HepG2 (cell line): Measurements from ENCODE around the gene NOTUM. TPM values are rescaled to one million over a fixed set of nuclear protein-coding genes. Genes with fewer than 3 reads are reported as not detected.

Experiments used
- EED ChIP-seq: sonication (generic); formaldehyde crosslinking; IDR thresholded peaks from 2 replicates; pipeline ENCODE4 v1.5.0; 2020; ENCODE audit warnings: mild to moderate bottlenecking, missing genetic modification reagents
- KLF15 ChIP-seq: sonication (generic); formaldehyde crosslinking; IDR thresholded peaks from 2 replicates; pipeline ENCODE4 v1.8.1; 2023; ENCODE audit warnings: borderline replicate concordance, mild to moderate bottlenecking, inconsistent platforms, missing genetic modification reagents, mixed read lengths
- NCOA1 ChIP-seq: sonication (generic); formaldehyde crosslinking; IDR thresholded peaks from 2 replicates; pipeline ENCODE4 v1.9.0; 2021; ENCODE audit warnings: missing genetic modification reagents
- NFIB ChIP-seq: sonication (generic); formaldehyde crosslinking; IDR thresholded peaks from 2 replicates; pipeline ENCODE4 v1.9.0; 2021; ENCODE audit warnings: missing genetic modification reagents, mild to moderate bottlenecking, borderline replicate concordance
- U2AF1 ChIP-seq: fragments of 200-400 bp; formaldehyde crosslinking; optimal IDR thresholded peaks from 2 replicates; pipeline ENCODE3; 2017; ENCODE audit warnings: mild to moderate bottlenecking, low read depth, low read length
- YEATS4 ChIP-seq: sonication (generic); formaldehyde crosslinking; IDR thresholded peaks from 2 replicates; pipeline ENCODE4 v1.4.0; 2020; ENCODE audit warnings: missing genetic modification reagents, borderline replicate concordance
- ZBTB38 ChIP-seq: sonication (generic); formaldehyde crosslinking; IDR thresholded peaks from 2 replicates; pipeline ENCODE4 v1.5.1; 2020; ENCODE audit warnings: mild to moderate bottlenecking, missing genetic modification reagents
- ZNF547 ChIP-seq: sonication (generic); formaldehyde crosslinking; IDR thresholded peaks from 2 replicates; pipeline ENCODE4 v1.5.1; 2020; ENCODE audit warnings: mild to moderate bottlenecking, missing genetic modification reagents
- polyA plus RNA-seq, 8 experiments: library from polyadenylated mRNA; depleted of rRNA in 3 of 8; stranded (reverse) in 7 of 8; unstranded in 1 of 8; fragments of >200 nt; fragmentation: Illumina TruSeq in 4 of 8; extraction: Trizol in 4 of 8; gene quantifications; 2 replicates each; pipeline versions ENCODE4 v1.2.1 to v1.2.3, GENCODE V29; 2011 to 2016; ENCODE audit warnings: low read depth in 4 of 8, missing spikeins in 1 of 8, mixed read lengths in 1 of 8; ENCODE audit not compliant: insufficient read depth in 1 of 8
- total RNA-seq, 5 experiments: library from RNA; depleted of rRNA; stranded (reverse); fragments of >200 nt; fragmentation: Illumina TruSeq; extraction: Trizol; gene quantifications; 2 replicates each; pipeline ENCODE4 v1.2.3, GENCODE V29; 2016; ENCODE audit warnings: low read depth in 1 of 5
- TF ChIP-seq, protein P1 (sequence below): IDR thresholded peaks from 2 replicates; pipeline ENCODE4 v1.6.1; 2012; ENCODE audit warnings: low read length, improper control_type of control experiment
- TF ChIP-seq, protein P2 (sequence below): sonication (generic); formaldehyde crosslinking; IDR thresholded peaks from 2 replicates; pipeline ENCODE4 v1.4.0; 2020; ENCODE audit warnings: missing genetic modification reagents
- TF ChIP-seq, protein P3 (sequence below): sonication (generic); formaldehyde crosslinking; IDR thresholded peaks from 2 replicates; pipeline ENCODE4 v1.8.1; 2023; ENCODE audit warnings: missing genetic modification reagents, inconsistent platforms, borderline replicate concordance
- TF ChIP-seq, protein P4 (sequence below): sonication (generic); formaldehyde crosslinking; IDR thresholded peaks from 2 replicates; pipeline ENCODE4 v1.4.0; 2020; ENCODE audit warnings: mild to moderate bottlenecking, missing genetic modification reagents
- TF ChIP-seq, protein P5 (sequence below): sonication (generic); formaldehyde crosslinking; IDR thresholded peaks from 2 replicates; pipeline ENCODE4 v1.5.0; 2020; ENCODE audit warnings: missing genetic modification reagents
- TF ChIP-seq, protein P6 (sequence below): IDR thresholded peaks from 2 replicates; pipeline ENCODE4 v1.6.1; 2016; ENCODE audit warnings: missing compliant biosample characterization, missing genetic modification reagents, borderline replicate concordance

The NOTUM gene
- total and polyA plus RNA-seq, 2 of the 13 experiments (the other 11 are each of a cell fraction or from before 2014, with no cell fraction given): 150 to 160 TPM

DNA sequence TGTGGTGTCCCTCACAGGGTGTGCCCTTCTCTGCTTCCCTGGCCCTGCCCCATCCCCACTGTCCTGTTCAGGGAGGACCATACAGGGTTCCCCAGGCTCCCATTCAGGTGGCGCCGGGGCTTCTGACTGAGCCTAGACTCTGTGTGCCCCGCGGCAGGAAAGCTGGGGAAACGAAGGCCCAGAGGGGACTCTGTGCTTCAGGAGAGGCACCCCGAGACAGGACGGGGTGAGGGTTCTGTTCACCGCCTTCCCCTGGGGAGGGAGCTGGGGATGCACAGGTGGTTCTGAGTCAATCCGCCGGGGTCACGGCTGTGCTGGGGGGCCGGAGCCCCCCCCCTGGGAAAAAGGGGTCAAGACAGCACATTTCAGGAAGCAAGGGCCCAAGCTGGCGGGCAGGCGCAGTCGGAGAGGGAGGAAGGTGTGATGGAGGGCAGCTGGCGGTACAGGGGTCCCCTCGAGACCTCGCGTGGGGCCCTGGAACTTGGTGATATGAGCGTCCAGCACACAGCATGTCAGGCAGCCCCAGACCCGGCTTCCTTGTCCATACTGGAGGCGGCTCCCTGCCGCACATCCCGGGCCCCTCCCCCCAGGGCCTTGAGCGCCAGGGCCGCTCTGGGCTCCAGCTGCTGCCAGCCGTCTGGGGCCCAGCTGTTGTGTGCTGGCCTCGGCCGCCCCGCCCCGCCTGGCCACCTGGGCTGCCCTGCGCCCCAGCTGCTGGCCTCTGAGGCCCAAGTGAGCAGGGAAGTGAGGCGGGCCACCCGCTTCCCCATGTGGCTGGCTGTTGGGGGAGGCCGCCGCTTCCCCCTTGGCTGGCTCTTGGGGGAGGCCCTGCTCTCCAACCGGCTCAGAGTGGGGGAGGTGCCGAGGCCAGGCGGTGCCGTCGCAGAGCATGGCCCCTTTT lies 5.6 kb upstream of the NOTUM start (continued):
- TF ChIP-seq, protein P1, sequence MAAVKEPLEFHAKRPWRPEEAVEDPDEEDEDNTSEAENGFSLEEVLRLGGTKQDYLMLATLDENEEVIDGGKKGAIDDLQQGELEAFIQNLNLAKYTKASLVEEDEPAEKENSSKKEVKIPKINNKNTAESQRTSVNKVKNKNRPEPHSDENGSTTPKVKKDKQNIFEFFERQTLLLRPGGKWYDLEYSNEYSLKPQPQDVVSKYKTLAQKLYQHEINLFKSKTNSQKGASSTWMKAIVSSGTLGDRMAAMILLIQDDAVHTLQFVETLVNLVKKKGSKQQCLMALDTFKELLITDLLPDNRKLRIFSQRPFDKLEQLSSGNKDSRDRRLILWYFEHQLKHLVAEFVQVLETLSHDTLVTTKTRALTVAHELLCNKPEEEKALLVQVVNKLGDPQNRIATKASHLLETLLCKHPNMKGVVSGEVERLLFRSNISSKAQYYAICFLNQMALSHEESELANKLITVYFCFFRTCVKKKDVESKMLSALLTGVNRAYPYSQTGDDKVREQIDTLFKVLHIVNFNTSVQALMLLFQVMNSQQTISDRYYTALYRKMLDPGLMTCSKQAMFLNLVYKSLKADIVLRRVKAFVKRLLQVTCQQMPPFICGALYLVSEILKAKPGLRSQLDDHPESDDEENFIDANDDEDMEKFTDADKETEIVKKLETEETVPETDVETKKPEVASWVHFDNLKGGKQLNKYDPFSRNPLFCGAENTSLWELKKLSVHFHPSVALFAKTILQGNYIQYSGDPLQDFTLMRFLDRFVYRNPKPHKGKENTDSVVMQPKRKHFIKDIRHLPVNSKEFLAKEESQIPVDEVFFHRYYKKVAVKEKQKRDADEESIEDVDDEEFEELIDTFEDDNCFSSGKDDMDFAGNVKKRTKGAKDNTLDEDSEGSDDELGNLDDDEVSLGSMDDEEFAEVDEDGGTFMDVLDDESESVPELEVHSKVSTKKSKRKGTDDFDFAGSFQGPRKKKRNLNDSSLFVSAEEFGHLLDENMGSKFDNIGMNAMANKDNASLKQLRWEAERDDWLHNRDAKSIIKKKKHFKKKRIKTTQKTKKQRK: no peak
- TF ChIP-seq, protein P2, sequence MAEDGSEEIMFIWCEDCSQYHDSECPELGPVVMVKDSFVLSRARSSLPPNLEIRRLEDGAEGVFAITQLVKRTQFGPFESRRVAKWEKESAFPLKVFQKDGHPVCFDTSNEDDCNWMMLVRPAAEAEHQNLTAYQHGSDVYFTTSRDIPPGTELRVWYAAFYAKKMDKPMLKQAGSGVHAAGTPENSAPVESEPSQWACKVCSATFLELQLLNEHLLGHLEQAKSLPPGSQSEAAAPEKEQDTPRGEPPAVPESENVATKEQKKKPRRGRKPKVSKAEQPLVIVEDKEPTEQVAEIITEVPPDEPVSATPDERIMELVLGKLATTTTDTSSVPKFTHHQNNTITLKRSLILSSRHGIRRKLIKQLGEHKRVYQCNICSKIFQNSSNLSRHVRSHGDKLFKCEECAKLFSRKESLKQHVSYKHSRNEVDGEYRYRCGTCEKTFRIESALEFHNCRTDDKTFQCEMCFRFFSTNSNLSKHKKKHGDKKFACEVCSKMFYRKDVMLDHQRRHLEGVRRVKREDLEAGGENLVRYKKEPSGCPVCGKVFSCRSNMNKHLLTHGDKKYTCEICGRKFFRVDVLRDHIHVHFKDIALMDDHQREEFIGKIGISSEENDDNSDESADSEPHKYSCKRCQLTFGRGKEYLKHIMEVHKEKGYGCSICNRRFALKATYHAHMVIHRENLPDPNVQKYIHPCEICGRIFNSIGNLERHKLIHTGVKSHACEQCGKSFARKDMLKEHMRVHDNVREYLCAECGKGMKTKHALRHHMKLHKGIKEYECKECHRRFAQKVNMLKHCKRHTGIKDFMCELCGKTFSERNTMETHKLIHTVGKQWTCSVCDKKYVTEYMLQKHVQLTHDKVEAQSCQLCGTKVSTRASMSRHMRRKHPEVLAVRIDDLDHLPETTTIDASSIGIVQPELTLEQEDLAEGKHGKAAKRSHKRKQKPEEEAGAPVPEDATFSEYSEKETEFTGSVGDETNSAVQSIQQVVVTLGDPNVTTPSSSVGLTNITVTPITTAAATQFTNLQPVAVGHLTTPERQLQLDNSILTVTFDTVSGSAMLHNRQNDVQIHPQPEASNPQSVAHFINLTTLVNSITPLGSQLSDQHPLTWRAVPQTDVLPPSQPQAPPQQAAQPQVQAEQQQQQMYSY: no peak
- TF ChIP-seq, protein P3, sequence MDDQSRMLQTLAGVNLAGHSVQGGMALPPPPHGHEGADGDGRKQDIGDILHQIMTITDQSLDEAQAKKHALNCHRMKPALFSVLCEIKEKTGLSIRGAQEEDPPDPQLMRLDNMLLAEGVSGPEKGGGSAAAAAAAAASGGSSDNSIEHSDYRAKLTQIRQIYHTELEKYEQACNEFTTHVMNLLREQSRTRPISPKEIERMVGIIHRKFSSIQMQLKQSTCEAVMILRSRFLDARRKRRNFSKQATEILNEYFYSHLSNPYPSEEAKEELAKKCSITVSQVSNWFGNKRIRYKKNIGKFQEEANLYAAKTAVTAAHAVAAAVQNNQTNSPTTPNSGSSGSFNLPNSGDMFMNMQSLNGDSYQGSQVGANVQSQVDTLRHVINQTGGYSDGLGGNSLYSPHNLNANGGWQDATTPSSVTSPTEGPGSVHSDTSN (CRISPR knock-in tag): no peak
- TF ChIP-seq U2AF1 (no peak), KLF15 (CRISPR knock-in tag) (0 out of 2 replicates have a peak, but pooled peaks have one; percentile 53), NCOA1 (CRISPR knock-in tag) (no peak), YEATS4 (peak; percentile 68; the same call in 1 of the 2 replicates), ZBTB38 (CRISPR knock-in tag) (peak; percentile 87), ZNF547 (CRISPR knock-in tag) (peak; percentile 70), NFIB (no peak), EED (no peak)
- TF ChIP-seq, protein P4, sequence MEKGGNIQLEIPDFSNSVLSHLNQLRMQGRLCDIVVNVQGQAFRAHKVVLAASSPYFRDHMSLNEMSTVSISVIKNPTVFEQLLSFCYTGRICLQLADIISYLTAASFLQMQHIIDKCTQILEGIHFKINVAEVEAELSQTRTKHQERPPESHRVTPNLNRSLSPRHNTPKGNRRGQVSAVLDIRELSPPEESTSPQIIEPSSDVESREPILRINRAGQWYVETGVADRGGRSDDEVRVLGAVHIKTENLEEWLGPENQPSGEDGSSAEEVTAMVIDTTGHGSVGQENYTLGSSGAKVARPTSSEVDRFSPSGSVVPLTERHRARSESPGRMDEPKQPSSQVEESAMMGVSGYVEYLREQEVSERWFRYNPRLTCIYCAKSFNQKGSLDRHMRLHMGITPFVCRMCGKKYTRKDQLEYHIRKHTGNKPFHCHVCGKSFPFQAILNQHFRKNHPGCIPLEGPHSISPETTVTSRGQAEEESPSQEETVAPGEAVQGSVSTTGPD (CRISPR knock-in tag): no peak
- TF ChIP-seq, protein P5, sequence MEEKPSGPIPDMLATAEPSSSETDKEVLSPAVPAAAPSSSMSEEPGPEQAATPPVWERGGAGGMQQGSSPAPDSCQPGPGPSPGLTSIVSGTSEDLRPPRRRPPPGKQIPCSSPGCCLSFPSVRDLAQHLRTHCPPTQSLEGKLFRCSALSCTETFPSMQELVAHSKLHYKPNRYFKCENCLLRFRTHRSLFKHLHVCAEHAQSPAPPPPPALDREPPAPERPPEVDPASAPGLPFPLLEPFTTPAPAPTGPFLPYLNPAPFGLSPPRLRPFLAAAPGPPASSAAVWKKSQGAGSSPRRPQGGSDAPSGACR (CRISPR knock-in tag): no peak; the same call in 1 of the 2 replicates
- TF ChIP-seq, protein P6, sequence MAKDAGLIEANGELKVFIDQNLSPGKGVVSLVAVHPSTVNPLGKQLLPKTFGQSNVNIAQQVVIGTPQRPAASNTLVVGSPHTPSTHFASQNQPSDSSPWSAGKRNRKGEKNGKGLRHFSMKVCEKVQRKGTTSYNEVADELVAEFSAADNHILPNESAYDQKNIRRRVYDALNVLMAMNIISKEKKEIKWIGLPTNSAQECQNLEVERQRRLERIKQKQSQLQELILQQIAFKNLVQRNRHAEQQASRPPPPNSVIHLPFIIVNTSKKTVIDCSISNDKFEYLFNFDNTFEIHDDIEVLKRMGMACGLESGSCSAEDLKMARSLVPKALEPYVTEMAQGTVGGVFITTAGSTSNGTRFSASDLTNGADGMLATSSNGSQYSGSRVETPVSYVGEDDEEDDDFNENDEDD (CRISPR knock-in tag): peak; percentile 87
